ENCODE data around the gene SLFN5.

DNA sequence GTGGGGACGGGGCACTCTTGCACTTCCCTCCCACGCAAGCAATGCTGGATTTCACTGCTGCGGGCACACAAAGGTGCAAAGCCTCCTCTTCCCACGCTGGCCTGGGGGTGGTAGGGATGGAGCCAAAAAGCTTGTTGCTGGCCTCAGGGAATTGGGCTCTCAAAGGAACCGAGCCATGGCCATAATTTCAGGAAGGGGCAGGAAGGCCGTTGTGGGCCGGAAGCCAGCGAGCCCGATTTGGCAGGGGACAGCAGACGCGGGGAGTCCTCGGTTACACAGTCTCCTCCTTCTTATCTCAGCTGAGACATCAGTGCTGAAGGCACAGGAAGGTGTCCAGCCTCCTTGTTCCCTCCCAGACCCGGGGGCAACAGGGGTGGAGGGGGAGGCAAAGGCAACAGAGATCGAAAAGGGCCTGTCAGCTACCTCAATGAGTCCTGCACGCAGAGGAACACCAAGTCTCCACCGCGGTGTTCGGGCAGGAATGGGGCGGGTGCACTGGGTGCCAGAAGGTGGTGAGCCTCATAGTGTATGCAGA is 71.1 kb downstream of the SLFN5 start:
- TF ChIP-seq POLR2AphosphoS5 (IDR thresholded peaks at IDR 0.05) (no peak), EP300 (IDR thresholded peaks at IDR 0.05) (no peak)
